ENCODE results near the gene NFIB. TPM values are rescaled to one million over a fixed set of nuclear protein-coding genes. Genes with fewer than 3 reads are reported as not detected.

NFIB gene
- total RNA-seq, 1 experiment from 2014 or later, result 14.3 TPM

DNA sequence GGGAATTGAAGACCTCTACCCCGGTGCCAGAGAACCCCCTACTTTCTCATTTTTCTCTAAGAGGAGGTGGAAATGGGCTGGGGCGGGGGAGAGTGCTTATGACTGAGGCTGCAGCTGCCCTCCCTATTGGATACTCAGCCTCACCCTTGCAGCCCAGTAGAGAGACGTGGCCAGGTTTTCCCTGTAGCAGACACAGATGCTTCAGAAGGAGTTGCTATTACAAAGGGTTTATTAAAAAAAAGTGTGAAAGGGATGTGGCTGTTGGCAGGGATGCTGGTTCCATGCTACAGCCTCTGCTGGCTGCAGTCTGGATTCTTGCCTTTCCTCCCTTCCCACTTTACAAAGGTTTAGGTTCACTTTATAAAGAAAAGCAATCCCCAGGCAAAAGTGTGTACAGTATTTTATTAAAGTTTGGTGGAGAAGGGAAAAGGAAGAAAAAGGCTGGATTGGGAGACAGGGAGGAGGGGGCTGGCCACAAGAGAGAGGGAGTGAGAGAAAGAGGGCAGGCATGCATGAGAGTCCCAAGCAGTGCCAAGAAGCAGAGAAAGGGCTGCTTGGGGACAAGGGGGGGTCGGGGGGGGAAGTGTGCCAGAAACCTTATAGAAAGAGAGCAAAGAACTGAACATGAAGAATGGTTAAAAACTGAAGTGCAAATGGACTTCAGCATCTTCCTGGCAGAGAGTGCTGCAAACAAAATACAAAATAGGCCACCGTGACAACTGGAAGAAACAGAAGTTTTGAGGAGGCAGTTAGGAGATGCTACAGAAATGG is 29.5 kb upstream of the NFIB start:
- Histone ChIP-seq H3K14ac (ENCODE audit: insufficient read depth, low read length) (no peak overlapping the region), H3K18ac (ENCODE audit: insufficient read length, low read depth, low read length) (no peak overlapping the region), H3K9ac (ENCODE audit: extremely low read depth, insufficient read length, low read length) (no peak overlapping the region), H2BK20ac (ENCODE audit: low read depth, low read length, poor library complexity, severe bottlenecking) (no peak overlapping the region), H3K79me2 (ENCODE audit: insufficient read depth, low read length) (no peaks in the 10 kb centered on the region), H2AFZ (ENCODE audit: low read length) (no peak overlapping the region), H2AK5ac (ENCODE audit: insufficient read length, low read length) (no peak overlapping the region), H3K27ac (ENCODE audit: insufficient read length, low read depth, low read length) (no peak overlapping the region), H4K5ac (ENCODE audit: insufficient read length, low read depth, low read length) (no peak overlapping the region), H3K23ac (ENCODE audit: insufficient read length, low read depth, low read length) (no peak overlapping the region), H2BK12ac (ENCODE audit: insufficient read length, low read depth, low read length) (no peak overlapping the region), H3K23me2 (ENCODE audit: insufficient read length, low read depth, low read length, poor library complexity, severe bottlenecking) (peaks cover 37% of the 10 kb centered on the region), H2BK15ac (ENCODE audit: low read depth, low read length) (no peak overlapping the region), H3K4ac (ENCODE audit: low read depth, low read length) (no peak overlapping the region), H2BK5ac (ENCODE audit: insufficient read length, low read length) (no peak overlapping the region), H4K20me1 (ENCODE audit: control insufficient read depth, insufficient read depth, insufficient read length) (no peaks in the 10 kb centered on the region), H2BK120ac (ENCODE audit: low read depth, low read length, poor library complexity, severe bottlenecking) (no peak overlapping the region), H4K91ac (ENCODE audit: insufficient read length, low read depth, low read length) (no peak overlapping the region), H4K8ac (replicated peaks; ENCODE audit: insufficient read length, low read depth, low read length) (no peak overlapping the region), H3K27me3 (ENCODE audit: insufficient read depth, low read length) (peaks cover 6% of the 10 kb centered on the region; the same call in 1 of the 2 replicates), H3K4me2 (ENCODE audit: insufficient read depth, insufficient read length, low read length) (peak overlapping the region; percentile 53), H3K56ac (ENCODE audit: insufficient read length, low read depth, low read length) (no peak overlapping the region), H3K9me3 (ENCODE audit: control insufficient read depth, low read depth, low read length) (no peaks in the 10 kb centered on the region), H3K4me1 (ENCODE audit: insufficient read depth, low read length) (peaks cover 11% of the 10 kb centered on the region), H3T11ph (ENCODE audit: low read length) (no peak overlapping the region), H3K79me1 (ENCODE audit: insufficient read depth, low read depth, low read length, poor library complexity, severe bottlenecking) (no peaks in the 10 kb centered on the region)
- no CpG with 5 or more reads among the region's 5 CpGs for WGBS (ENCODE audit: extremely low coverage, insufficient read length, low lambda C conversion rate)
- no peaks in the 10 kb centered on the region for H3K36me3 Mint-ChIP-seq (ENCODE audit: insufficient read depth in 1 of 3, low read depth in 3 of 3)
- DNase-seq, result no peak
- H3K27me3 Mint-ChIP-seq (ENCODE audit: low read depth), result peaks cover 49% of the 10 kb centered on the region
- TF ChIP-seq, protein P1, sequence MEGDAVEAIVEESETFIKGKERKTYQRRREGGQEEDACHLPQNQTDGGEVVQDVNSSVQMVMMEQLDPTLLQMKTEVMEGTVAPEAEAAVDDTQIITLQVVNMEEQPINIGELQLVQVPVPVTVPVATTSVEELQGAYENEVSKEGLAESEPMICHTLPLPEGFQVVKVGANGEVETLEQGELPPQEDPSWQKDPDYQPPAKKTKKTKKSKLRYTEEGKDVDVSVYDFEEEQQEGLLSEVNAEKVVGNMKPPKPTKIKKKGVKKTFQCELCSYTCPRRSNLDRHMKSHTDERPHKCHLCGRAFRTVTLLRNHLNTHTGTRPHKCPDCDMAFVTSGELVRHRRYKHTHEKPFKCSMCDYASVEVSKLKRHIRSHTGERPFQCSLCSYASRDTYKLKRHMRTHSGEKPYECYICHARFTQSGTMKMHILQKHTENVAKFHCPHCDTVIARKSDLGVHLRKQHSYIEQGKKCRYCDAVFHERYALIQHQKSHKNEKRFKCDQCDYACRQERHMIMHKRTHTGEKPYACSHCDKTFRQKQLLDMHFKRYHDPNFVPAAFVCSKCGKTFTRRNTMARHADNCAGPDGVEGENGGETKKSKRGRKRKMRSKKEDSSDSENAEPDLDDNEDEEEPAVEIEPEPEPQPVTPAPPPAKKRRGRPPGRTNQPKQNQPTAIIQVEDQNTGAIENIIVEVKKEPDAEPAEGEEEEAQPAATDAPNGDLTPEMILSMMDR (conservative IDR thresholded peaks at IDR 0.05), result no peak
- peaks cover 24 to 35% of the 10 kb centered on the region in 2 experiments for H3K4me1 Mint-ChIP-seq
- H3K9me3 Mint-ChIP-seq, result no peaks in the 10 kb centered on the region
- H3K27ac Mint-ChIP-seq, result no peak overlapping the region
- no peak overlapping the region for H3K4me3 Mint-ChIP-seq

Data from H9 (cell line).